ENCODE data around the gene ABCC8. TPM values are rescaled to one million over a fixed set of nuclear protein-coding genes. Genes with fewer than 3 reads are reported as not detected.

Gene ABCC8
- total and polyA plus RNA-seq, 9 of the 15 experiments (the other 6 are each of a cell fraction or from before 2014, with no cell fraction given) = not detected

- TF ChIP-seq ZBTB33 (CRISPR knock-in tag; IDR thresholded peaks at IDR 0.05) = 0 out of 2 replicates have a peak, but pooled peaks have one; percentile 35
- TF ChIP-seq TCF7 (IDR thresholded peaks at IDR 0.05; ENCODE audit: borderline replicate concordance) = peak; percentile 28; the same call in 1 of the 2 replicates
- no peak for TF ChIP-seq ZNF780A (CRISPR knock-in tag; IDR thresholded peaks at IDR 0.05)
- no peak for TF ChIP-seq GATAD2A (IDR thresholded peaks at IDR 0.05)
- TF ChIP-seq PPARD (CRISPR knock-in tag; IDR thresholded peaks at IDR 0.05) = no peak
- peak; percentile 64; the same call in 1 of the 2 replicates for TF ChIP-seq RNF2 (IDR thresholded peaks at IDR 0.05)
- TF ChIP-seq NCOR1 (IDR thresholded peaks at IDR 0.05) = no peak
- TF ChIP-seq ZEB2 (IDR thresholded peaks at IDR 0.05) = no peak
- TF ChIP-seq ZNF436 (CRISPR knock-in tag; IDR thresholded peaks at IDR 0.05) = no peak
- TF ChIP-seq MXI1 (IDR thresholded peaks at IDR 0.05; ENCODE audit: low read depth, low read length) = peak; percentile 58; the same call in 1 of the 2 replicates
- no peak for TF ChIP-seq FOXJ3 (CRISPR knock-in tag; IDR thresholded peaks at IDR 0.05)
- TF ChIP-seq ZBTB7A (IDR thresholded peaks at IDR 0.05; ENCODE audit: borderline replicate concordance, control insufficient read depth, low read depth, low read length) = peak; percentile 81
- TF ChIP-seq CXXC5 (CRISPR knock-in tag; IDR thresholded peaks at IDR 0.05) = peak; percentile 80
- TF ChIP-seq IRF2 (CRISPR knock-in tag; IDR thresholded peaks at IDR 0.05) = no peak
- TF ChIP-seq NCOA6 (IDR thresholded peaks at IDR 0.05) = no peak
- TF ChIP-seq E2F3 (CRISPR knock-in tag; IDR thresholded peaks at IDR 0.05) = no peak
- TF ChIP-seq MAFG (tag; conservative IDR thresholded peaks at IDR 0.05) = no peak
- no peak for TF ChIP-seq PYGO2 (tag; IDR thresholded peaks at IDR 0.05)
- peak; percentile 65 for TF ChIP-seq TFAP4 (CRISPR knock-in tag; IDR thresholded peaks at IDR 0.05; ENCODE audit: borderline replicate concordance)
- TF ChIP-seq CCAR2 (IDR thresholded peaks at IDR 0.05; ENCODE audit: low read depth, low read length) = no peak
- TF ChIP-seq SETDB1 (IDR thresholded peaks at IDR 0.05; ENCODE audit: low read length) = no peak
- no peak for TF ChIP-seq HMGXB4 (CRISPR knock-in tag; IDR thresholded peaks at IDR 0.05)
- peak in 1 of 2 experiments; percentile 6; a peak in 1 of 4 replicates for TF ChIP-seq RCOR1 (IDR thresholded peaks at IDR 0.05; ENCODE audit: borderline replicate concordance in 1 of 2, low read depth in 2 of 2, low read length in 2 of 2)
- peak; percentile 85 for TF ChIP-seq EGR1 (conservative IDR thresholded peaks at IDR 0.05)
- no peak for TF ChIP-seq SP2 (IDR thresholded peaks at IDR 0.05; ENCODE audit: extremely low read depth, low read depth, low read length, poor library complexity, severe bottlenecking)
Observed at GRCh38 chr11:17351510-17352176, 125.0 kb downstream of the ABCC8 start, which contains the start of gene NCR3LG1 (continued).
